HepG2 (cell line): Measurements from ENCODE around the gene PCBP4. TPM values are rescaled to one million over a fixed set of nuclear protein-coding genes. Genes with fewer than 3 reads are reported as not detected.
A peak's percentile ranks its signal among the peaks of the same experiment; 100 is the strongest.

Experiments used
- ARID2 ChIP-seq: sonication (generic); formaldehyde crosslinking; IDR thresholded peaks from 2 replicates; pipeline ENCODE4 v1.8.1; 2022; ENCODE audit warnings: mild to moderate bottlenecking, missing genetic modification reagents, borderline replicate concordance
- BCL6 ChIP-seq: IDR thresholded peaks from 2 replicates; pipeline ENCODE4 v1.6.1; 2016; ENCODE audit warnings: missing genetic modification reagents, missing compliant biosample characterization
- EP300 ChIP-seq, 3 experiments: sonication (generic) in 1 of 3; formaldehyde crosslinking in 1 of 3; IDR thresholded peaks; 2 replicates each; pipeline versions ENCODE4 v1.5.1 to v1.6.1; 2011 to 2020; ENCODE audit warnings: low read depth in 2 of 3, low read length in 2 of 3, borderline replicate concordance in 1 of 3, improper control_type of control experiment in 1 of 3, mild to moderate bottlenecking in 1 of 3, missing genetic modification reagents in 1 of 3, moderate library complexity in 1 of 3
- FLYWCH1 ChIP-seq: sonication (generic); formaldehyde crosslinking; IDR thresholded peaks from 2 replicates; pipeline ENCODE4 v1.8.1; 2023; ENCODE audit warnings: mild to moderate bottlenecking, missing genetic modification reagents
- MBNL3 ChIP-seq: fragments of 250-450 bp; sonication (Bioruptor Pico); conservative IDR thresholded peaks from 2 replicates; pipeline ENCODE4 v1.8.0; 2022; ENCODE audit warnings: mild to moderate bottlenecking, inconsistent platforms
- MEIS1 ChIP-seq: sonication (generic); formaldehyde crosslinking; IDR thresholded peaks from 2 replicates; pipeline ENCODE4 v1.9.0; 2021; ENCODE audit warnings: mild to moderate bottlenecking, missing genetic modification reagents, moderate library complexity, borderline replicate concordance
- NCOR1 ChIP-seq: fragments of 200-600 bp; sonication (generic); IDR thresholded peaks from 2 replicates; pipeline ENCODE4 v1.7.0; 2017; ENCODE audit warnings: antibody characterized with exemption, low read length, borderline replicate concordance
- PHF8 ChIP-seq: sonication (generic); formaldehyde crosslinking; IDR thresholded peaks from 2 replicates; pipeline ENCODE4 v1.5.0; 2020; ENCODE audit warnings: missing genetic modification reagents
- SKI ChIP-seq: fragments of 450-650 bp; IDR thresholded peaks from one replicate; pipeline ENCODE4 v1.6.1; 2018; ENCODE audit warnings: mild to moderate bottlenecking; ENCODE audit not compliant: partially characterized antibody
- SNAPC2 ChIP-seq: sonication (generic); formaldehyde crosslinking; IDR thresholded peaks from 2 replicates; pipeline ENCODE4 v1.8.1; 2022; ENCODE audit warnings: mild to moderate bottlenecking, missing genetic modification reagents
- TCF12 ChIP-seq, 2 experiments: fragments of 450-650 bp in 1 of 2; sonication (generic) in 1 of 2; formaldehyde crosslinking in 1 of 2; IDR thresholded peaks; 2 replicates each; pipeline versions ENCODE4 v1.6.1 to v1.8.0; 2017 to 2022; ENCODE audit warnings: antibody characterized with exemption in 1 of 2, mild to moderate bottlenecking in 1 of 2, missing genetic modification reagents in 1 of 2, moderate library complexity in 1 of 2
- TEAD2 ChIP-seq: sonication (generic); formaldehyde crosslinking; IDR thresholded peaks from 2 replicates; pipeline ENCODE4 v1.9.0; 2021; ENCODE audit warnings: missing genetic modification reagents
- TGIF2 ChIP-seq: IDR thresholded peaks from 2 replicates; pipeline ENCODE4 v1.6.1; 2016; ENCODE audit warnings: control low read depth, missing compliant biosample characterization
- ZNF24 ChIP-seq: fragments of 450-650 bp; IDR thresholded peaks from 2 replicates; pipeline ENCODE4 v1.6.1; 2017; ENCODE audit warnings: antibody characterized with exemption, mild to moderate bottlenecking
- ZNF296 ChIP-seq: sonication (generic); formaldehyde crosslinking; conservative IDR thresholded peaks from 2 replicates; pipeline ENCODE4 v1.5.0; 2020; ENCODE audit warnings: mild to moderate bottlenecking, missing genetic modification reagents
- ZNF441 ChIP-seq: sonication (generic); formaldehyde crosslinking; IDR thresholded peaks from 2 replicates; pipeline ENCODE4 v1.7.0; 2021; ENCODE audit warnings: missing genetic modification reagents, borderline replicate concordance
- ZNF558 ChIP-seq: sonication (generic); formaldehyde crosslinking; IDR thresholded peaks from 2 replicates; pipeline ENCODE4 v1.9.0; 2022; ENCODE audit warnings: mild to moderate bottlenecking, missing genetic modification reagents, borderline replicate concordance
- ZNF773 ChIP-seq: sonication (generic); formaldehyde crosslinking; IDR thresholded peaks from 2 replicates; pipeline ENCODE4 v1.4.0; 2020; ENCODE audit warnings: missing genetic modification reagents, borderline replicate concordance
- ZNF788 ChIP-seq: sonication (generic); formaldehyde crosslinking; IDR thresholded peaks from 2 replicates; pipeline ENCODE4 v1.5.0; 2020; ENCODE audit warnings: mild to moderate bottlenecking, missing genetic modification reagents, borderline replicate concordance
- polyA plus RNA-seq, 8 experiments: library from polyadenylated mRNA; depleted of rRNA in 3 of 8; stranded (reverse) in 7 of 8; unstranded in 1 of 8; fragments of >200 nt; fragmentation: Illumina TruSeq in 4 of 8; extraction: Trizol in 4 of 8; gene quantifications; 2 replicates each; pipeline versions ENCODE4 v1.2.1 to v1.2.3, GENCODE V29; 2011 to 2016; ENCODE audit warnings: low read depth in 4 of 8, missing spikeins in 1 of 8, mixed read lengths in 1 of 8; ENCODE audit not compliant: insufficient read depth in 1 of 8
- total RNA-seq, 5 experiments: library from RNA; depleted of rRNA; stranded (reverse); fragments of >200 nt; fragmentation: Illumina TruSeq; extraction: Trizol; gene quantifications; 2 replicates each; pipeline ENCODE4 v1.2.3, GENCODE V29; 2016; ENCODE audit warnings: low read depth in 1 of 5
- TF ChIP-seq, protein P1 (sequence below), 2 experiments: sonication (generic) in 1 of 2; formaldehyde crosslinking in 1 of 2; IDR thresholded peaks; 2 replicates each; pipeline versions ENCODE4 v1.6.1 to v1.9.0; 2014 to 2022; ENCODE audit warnings: antibody characterized with exemption in 1 of 2, borderline replicate concordance in 1 of 2, inconsistent platforms in 1 of 2, low read depth in 1 of 2, missing genetic modification reagents in 1 of 2
- TF ChIP-seq, protein P2 (sequence below): sonication (generic); formaldehyde crosslinking; IDR thresholded peaks from 2 replicates; pipeline ENCODE4 v1.8.0; 2022; ENCODE audit warnings: mild to moderate bottlenecking, missing genetic modification reagents, moderate library complexity

The PCBP4 gene
- total and polyA plus RNA-seq, 2 of the 13 experiments (the other 11 are each of a cell fraction or from before 2014, with no cell fraction given): 36.8 to 51.3 TPM

DNA sequence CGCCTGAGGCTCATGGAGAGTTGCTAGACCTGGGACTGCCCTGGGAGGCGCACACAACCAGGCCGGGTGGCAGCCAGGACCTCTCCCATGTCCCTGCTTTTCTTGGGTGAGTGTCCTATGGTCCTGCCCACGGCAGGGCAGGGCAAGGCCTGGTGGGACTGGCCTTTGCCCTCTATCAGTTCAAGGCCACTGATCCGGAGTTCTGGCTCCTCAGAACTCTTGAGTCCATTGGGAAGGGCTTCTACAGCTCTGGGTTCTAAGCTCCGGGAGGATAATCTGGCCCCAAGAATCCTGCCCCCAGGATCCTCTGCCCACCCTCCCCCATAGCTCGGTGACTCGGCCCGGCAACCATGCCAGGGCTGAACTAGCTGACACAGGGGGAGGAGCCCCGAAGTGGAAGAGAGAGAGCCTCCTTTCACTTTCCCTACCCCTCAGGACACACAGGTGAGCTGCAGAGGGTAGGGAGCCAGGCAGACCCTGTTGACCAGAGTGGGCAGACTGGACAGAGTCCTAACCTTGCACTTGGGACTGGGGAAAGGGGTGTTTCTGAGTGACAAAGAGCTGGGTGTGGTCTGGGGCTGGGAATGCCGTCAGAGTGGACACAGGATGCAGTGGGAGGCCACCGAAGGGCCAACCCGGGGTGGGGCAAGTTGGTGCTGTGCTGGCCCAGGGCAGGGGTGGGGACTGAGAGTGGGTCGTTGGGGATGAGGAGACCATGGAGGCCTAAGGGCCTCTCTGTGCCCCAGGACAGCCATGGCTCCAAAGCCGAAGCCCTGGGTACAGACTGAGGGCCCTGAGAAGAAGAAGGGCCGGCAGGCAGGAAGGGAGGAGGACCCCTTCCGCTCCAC is 24.4 kb downstream of the PCBP4 start (continued):
- no peak; the same call in 1 of the 2 replicates for TF ChIP-seq ZNF441 (CRISPR knock-in tag)
- peak; percentile 68; the same call in 1 of the 2 replicates for TF ChIP-seq ZNF296 (CRISPR knock-in tag)
- TF ChIP-seq MBNL3 (CRISPR knock-in tag): no peak
- no peak for TF ChIP-seq ZNF773 (CRISPR knock-in tag)
- no peak; a peak in 1 of 4 replicates for TF ChIP-seq EP300 (IDR thresholded peaks at IDR 0.05; ENCODE audit: low read depth in 2 of 2, low read length in 2 of 2)
- TF ChIP-seq EP300 (CRISPR knock-in tag; IDR thresholded peaks at IDR 0.05; ENCODE audit: borderline replicate concordance): no peak
- TF ChIP-seq, protein P1, sequence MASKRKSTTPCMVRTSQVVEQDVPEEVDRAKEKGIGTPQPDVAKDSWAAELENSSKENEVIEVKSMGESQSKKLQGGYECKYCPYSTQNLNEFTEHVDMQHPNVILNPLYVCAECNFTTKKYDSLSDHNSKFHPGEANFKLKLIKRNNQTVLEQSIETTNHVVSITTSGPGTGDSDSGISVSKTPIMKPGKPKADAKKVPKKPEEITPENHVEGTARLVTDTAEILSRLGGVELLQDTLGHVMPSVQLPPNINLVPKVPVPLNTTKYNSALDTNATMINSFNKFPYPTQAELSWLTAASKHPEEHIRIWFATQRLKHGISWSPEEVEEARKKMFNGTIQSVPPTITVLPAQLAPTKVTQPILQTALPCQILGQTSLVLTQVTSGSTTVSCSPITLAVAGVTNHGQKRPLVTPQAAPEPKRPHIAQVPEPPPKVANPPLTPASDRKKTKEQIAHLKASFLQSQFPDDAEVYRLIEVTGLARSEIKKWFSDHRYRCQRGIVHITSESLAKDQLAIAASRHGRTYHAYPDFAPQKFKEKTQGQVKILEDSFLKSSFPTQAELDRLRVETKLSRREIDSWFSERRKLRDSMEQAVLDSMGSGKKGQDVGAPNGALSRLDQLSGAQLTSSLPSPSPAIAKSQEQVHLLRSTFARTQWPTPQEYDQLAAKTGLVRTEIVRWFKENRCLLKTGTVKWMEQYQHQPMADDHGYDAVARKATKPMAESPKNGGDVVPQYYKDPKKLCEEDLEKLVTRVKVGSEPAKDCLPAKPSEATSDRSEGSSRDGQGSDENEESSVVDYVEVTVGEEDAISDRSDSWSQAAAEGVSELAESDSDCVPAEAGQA (IDR thresholded peaks at IDR 0.05; ENCODE audit: low read depth): no peak
- TF ChIP-seq, protein P1 (CRISPR knock-in tag; IDR thresholded peaks at IDR 0.05; ENCODE audit: borderline replicate concordance): no peak
- 0 out of 2 replicates have a peak, but pooled peaks have one; percentile 18 for TF ChIP-seq SNAPC2 (CRISPR knock-in tag)
- TF ChIP-seq NCOR1: 0 out of 2 replicates have a peak, but pooled peaks have one; percentile 19
- peak; percentile 36; the same call in 1 of the 2 replicates for TF ChIP-seq ZNF558
- TF ChIP-seq FLYWCH1: no peak
- TF ChIP-seq MEIS1: 0 out of 2 replicates have a peak, but pooled peaks have one; percentile 4
- peak; percentile 70 for TF ChIP-seq SKI
- TF ChIP-seq ZNF788: no peak; the same call in 1 of the 2 replicates
- TF ChIP-seq, protein P2, sequence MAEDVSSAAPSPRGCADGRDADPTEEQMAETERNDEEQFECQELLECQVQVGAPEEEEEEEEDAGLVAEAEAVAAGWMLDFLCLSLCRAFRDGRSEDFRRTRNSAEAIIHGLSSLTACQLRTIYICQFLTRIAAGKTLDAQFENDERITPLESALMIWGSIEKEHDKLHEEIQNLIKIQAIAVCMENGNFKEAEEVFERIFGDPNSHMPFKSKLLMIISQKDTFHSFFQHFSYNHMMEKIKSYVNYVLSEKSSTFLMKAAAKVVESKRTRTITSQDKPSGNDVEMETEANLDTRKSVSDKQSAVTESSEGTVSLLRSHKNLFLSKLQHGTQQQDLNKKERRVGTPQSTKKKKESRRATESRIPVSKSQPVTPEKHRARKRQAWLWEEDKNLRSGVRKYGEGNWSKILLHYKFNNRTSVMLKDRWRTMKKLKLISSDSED (CRISPR knock-in tag): no peak
- TF ChIP-seq TGIF2: no peak
- no peak for TF ChIP-seq TCF12 (IDR thresholded peaks at IDR 0.05)
- peak; percentile 80; the same call in 1 of the 2 replicates for TF ChIP-seq TCF12 (CRISPR knock-in tag; IDR thresholded peaks at IDR 0.05)
- peak; percentile 18; the same call in 1 of the 2 replicates for TF ChIP-seq BCL6 (CRISPR knock-in tag)
- no peak for TF ChIP-seq TEAD2
- peak; percentile 75 for TF ChIP-seq PHF8 (CRISPR knock-in tag)
- peak; percentile 60; the same call in 1 of the 2 replicates for TF ChIP-seq ARID2 (CRISPR knock-in tag)
- TF ChIP-seq ZNF24: no peak
